ENCODE data around the gene UBR1.

DNA sequence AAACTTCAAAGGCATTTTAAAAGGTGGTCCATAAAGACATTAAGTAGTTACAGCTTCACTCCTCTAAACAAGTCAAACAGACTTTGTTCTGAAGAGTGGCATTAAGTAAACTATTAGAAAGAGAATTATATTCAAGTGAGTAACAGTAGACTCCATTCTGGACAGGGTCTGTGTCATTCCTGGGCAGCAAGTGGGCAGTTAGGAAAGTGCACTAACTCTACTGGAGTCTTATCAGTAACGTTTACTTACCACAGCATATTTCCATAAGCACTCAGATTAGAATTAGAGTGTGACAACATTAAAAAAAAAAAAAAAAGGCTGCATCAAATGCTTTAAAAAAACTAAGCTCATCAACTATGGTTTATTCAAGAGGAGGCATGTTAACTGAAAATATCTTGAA is 10.6 kb downstream of the UBR1 start:
- TF ChIP-seq POLR2A (IDR thresholded peaks at IDR 0.05) (no peak), POLR2AphosphoS5 (IDR thresholded peaks at IDR 0.05; ENCODE audit: insufficient read depth in 1 of 2, low read depth in 1 of 2) (no peak)
- TF ChIP-seq, protein P1, sequence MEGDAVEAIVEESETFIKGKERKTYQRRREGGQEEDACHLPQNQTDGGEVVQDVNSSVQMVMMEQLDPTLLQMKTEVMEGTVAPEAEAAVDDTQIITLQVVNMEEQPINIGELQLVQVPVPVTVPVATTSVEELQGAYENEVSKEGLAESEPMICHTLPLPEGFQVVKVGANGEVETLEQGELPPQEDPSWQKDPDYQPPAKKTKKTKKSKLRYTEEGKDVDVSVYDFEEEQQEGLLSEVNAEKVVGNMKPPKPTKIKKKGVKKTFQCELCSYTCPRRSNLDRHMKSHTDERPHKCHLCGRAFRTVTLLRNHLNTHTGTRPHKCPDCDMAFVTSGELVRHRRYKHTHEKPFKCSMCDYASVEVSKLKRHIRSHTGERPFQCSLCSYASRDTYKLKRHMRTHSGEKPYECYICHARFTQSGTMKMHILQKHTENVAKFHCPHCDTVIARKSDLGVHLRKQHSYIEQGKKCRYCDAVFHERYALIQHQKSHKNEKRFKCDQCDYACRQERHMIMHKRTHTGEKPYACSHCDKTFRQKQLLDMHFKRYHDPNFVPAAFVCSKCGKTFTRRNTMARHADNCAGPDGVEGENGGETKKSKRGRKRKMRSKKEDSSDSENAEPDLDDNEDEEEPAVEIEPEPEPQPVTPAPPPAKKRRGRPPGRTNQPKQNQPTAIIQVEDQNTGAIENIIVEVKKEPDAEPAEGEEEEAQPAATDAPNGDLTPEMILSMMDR (IDR thresholded peaks at IDR 0.05): no peak
